ENCODE data around the gene NKIRAS2.

NKIRAS2 gene

DNA sequence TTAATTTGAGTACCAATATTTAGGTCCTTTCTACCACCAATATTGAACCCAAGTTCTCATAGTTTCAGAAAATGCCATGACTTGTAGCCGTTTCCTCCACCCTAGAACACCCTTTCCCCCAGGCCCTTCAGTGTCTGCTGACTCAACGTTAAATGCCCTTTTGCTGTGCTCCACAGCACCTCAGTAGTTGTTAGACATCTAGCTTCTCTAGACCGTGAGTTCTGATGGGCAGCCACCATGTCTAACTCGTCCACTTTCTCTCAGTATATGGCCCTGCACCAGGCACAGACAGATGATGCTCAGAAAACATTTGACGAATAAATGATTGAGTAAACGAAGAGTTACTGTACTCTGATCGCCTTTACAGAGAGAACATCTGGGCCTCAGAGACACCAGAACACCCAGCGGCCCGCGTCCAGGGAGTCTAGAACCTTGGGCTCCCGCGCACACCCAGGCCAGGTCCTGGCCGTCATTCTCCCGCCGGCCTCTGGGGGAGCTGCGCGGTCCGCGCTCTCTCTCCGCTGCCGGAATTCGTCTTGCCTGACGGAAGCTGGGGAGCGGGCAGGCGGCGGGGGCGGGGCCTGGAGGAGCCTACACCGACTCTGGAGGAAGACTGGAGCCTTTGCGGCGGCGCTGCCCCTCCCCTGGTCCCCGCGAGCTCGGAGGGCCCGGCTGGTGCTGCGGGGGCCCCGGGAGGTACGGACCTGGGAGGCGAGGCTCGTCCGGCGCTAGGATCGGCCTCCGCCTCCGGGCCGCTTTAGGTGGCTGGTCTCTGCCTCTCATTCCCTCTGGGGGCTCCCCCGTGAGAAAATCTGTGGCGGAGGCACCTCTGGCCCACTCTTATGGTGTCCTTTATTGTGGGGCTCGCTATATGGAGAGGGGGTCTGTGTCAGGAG lies at the start of gene NKIRAS2:
Gene NKIRAS2, plus strand, starts transcription at position 582 of the 896 bp plus-strand sequence. CDS start 1,488 bp downstream, outside the sequence.
- Histone ChIP-seq H3K9me3 (ENCODE audit: insufficient read depth, low read length, severe bottlenecking) (no peaks in the 10 kb centered on the region), H3K4me2 (ENCODE audit: insufficient read depth, low read length) (peak within 1 kb of the TSS; percentile 95), H3K36me3 (ENCODE audit: insufficient read depth, low read length) (peaks cover 29% of the 10 kb centered on the region), H3K27ac (ENCODE audit: low read length) (peak within 1 kb of the TSS; percentile 78), H3K27me3 (ENCODE audit: insufficient read depth, low read length, poor library complexity) (no peaks in the 10 kb centered on the region), H4K20me1 (ENCODE audit: insufficient read depth, low read length) (no peaks in the 10 kb centered on the region), H3K4me1 (ENCODE audit: insufficient read depth, low read length) (peaks cover 56% of the 10 kb centered on the region), H3K9ac (ENCODE audit: low read depth, low read length) (peak within 1 kb of the TSS; percentile 93), H2AFZ (ENCODE audit: low read depth, low read length) (peak within 1 kb of the TSS; percentile 90), H3K4me3 (ENCODE audit: low read depth in 1 of 2, low read length in 2 of 2) (peak within 1 kb of the TSS; percentile 71 to 86), H3K79me2 (ENCODE audit: insufficient read depth, low read length) (peaks cover 56% of the 10 kb centered on the region)
- DNase-seq (peak; percentile 96), ATAC-seq (ENCODE audit: insufficient read depth, low read depth) (peak; percentile 75)
- no peak for TF ChIP-seq EZH2 (IDR thresholded peaks at IDR 0.05; ENCODE audit: borderline replicate concordance, low read depth, low read length, severe bottlenecking)
- TF ChIP-seq, protein P1, sequence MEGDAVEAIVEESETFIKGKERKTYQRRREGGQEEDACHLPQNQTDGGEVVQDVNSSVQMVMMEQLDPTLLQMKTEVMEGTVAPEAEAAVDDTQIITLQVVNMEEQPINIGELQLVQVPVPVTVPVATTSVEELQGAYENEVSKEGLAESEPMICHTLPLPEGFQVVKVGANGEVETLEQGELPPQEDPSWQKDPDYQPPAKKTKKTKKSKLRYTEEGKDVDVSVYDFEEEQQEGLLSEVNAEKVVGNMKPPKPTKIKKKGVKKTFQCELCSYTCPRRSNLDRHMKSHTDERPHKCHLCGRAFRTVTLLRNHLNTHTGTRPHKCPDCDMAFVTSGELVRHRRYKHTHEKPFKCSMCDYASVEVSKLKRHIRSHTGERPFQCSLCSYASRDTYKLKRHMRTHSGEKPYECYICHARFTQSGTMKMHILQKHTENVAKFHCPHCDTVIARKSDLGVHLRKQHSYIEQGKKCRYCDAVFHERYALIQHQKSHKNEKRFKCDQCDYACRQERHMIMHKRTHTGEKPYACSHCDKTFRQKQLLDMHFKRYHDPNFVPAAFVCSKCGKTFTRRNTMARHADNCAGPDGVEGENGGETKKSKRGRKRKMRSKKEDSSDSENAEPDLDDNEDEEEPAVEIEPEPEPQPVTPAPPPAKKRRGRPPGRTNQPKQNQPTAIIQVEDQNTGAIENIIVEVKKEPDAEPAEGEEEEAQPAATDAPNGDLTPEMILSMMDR (IDR thresholded peaks at IDR 0.05; ENCODE audit: borderline replicate concordance, extremely low read depth, low read length, poor library complexity, severe bottlenecking) = peak; percentile 96

DNA sequence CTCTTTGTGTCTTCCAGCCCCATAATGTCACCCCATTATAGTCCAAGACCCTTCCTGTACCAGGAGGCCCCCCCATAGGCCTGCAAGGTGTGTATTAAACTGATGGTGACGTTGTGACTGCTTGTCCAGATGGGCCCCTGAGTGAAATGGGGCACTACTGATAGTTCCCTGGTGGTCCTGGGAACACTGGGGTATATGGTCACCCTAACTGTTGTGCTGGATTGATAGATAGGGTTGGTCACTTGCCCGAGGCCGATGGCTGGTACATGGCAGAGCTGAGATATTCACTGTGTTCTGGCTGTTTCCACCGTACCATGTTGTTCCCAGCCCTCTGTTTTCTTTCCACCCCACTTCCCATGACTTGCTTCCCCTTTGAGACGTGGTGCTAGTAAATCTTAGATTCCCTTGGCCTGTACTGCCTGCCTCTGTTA lies 49.0 kb upstream of the NKIRAS2 start:
- Histone ChIP-seq H3K27ac (ENCODE audit: low read length) (no peak overlapping the region), H3K9ac (ENCODE audit: low read depth, low read length) (no peak overlapping the region), H3K4me1 (ENCODE audit: insufficient read depth, low read length) (peaks cover 50% of the 10 kb centered on the region), H4K20me1 (ENCODE audit: insufficient read depth, low read length) (peaks cover 68% of the 10 kb centered on the region), H3K4me2 (ENCODE audit: insufficient read depth, low read length) (peak overlapping the region; percentile 24), H2AFZ (ENCODE audit: low read depth, low read length) (no peak overlapping the region), H3K27me3 (ENCODE audit: insufficient read depth, low read length, poor library complexity) (no peaks in the 10 kb centered on the region), H3K36me3 (ENCODE audit: insufficient read depth, low read length) (peaks cover 74% of the 10 kb centered on the region), H3K4me3 (ENCODE audit: low read depth in 1 of 2, low read length in 2 of 2) (0 out of 4 replicates have a peak overlapping the region, but pooled peaks of 1 of the 2 experiments have one; percentile 0), H3K79me2 (ENCODE audit: insufficient read depth, low read length) (peaks cover 76% of the 10 kb centered on the region), H3K9me3 (ENCODE audit: insufficient read depth, low read length, severe bottlenecking) (no peaks in the 10 kb centered on the region)
- no peak for ATAC-seq (ENCODE audit: insufficient read depth, low read depth)
- TF ChIP-seq, protein P1 (IDR thresholded peaks at IDR 0.05; ENCODE audit: borderline replicate concordance, extremely low read depth, low read length, poor library complexity, severe bottlenecking) = no peak
- DNase-seq = no peak

DNA sequence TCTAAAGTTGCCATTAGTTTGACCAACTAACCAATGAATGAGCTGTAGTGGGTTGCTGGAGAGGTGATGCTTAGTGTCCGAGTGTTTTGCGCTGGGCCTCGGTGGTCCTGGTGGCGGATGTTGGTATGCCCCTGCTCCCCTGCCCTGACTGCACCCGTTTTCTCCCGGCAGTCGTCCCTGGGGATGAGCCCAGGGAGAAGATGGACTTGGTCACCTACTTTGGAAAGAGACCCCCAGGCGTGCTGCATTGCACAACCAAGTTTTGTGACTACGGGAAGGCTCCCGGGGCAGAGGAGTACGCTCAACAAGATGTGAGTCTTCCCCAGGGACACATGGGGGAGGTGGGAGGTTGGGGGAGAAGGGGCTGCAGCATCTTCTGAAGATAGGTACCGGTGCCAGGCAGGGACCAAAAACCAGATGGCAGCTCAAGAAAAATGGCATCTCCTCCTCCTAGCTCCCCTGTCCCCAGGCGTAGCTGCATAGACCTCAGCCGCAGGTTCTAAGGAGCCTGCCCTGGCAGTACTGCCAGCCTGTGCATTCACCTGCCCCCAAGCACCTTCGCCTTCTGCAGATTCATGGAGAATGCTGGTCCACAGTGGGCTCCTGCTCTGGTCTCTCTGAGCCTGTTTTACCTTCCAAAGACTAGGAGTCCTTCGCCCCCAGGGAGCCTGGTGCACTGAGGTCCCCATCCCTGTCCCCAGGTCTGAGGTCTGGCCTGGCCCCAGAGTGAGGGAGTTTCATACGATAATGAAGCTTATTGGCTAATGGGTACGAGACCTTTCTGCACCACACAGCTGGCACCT lies 48.0 kb upstream of the NKIRAS2 start:
- Histone ChIP-seq H3K27ac (ENCODE audit: low read length) (no peak overlapping the region), H3K79me2 (ENCODE audit: insufficient read depth, low read length) (peaks cover 68% of the 10 kb centered on the region)

More for the DNA sequence above, 48.0 kb upstream of the NKIRAS2 start:
- H4K20me1 ChIP-seq (ENCODE audit: insufficient read depth, low read length) = peaks cover 68% of the 10 kb centered on the region
- peak overlapping the region; percentile 20; the same call in 1 of the 2 replicates for H3K4me2 ChIP-seq (ENCODE audit: insufficient read depth, low read length)
- no peak overlapping the region for H3K4me3 ChIP-seq (ENCODE audit: low read depth in 1 of 2, low read length in 2 of 2)
- ATAC-seq (ENCODE audit: insufficient read depth, low read depth) (no peak), DNase-seq (no peak)
- H3K27me3 ChIP-seq (ENCODE audit: insufficient read depth, low read length, poor library complexity) = no peaks in the 10 kb centered on the region
- no peak overlapping the region for H3K9ac ChIP-seq (ENCODE audit: low read depth, low read length)
- peaks cover 84% of the 10 kb centered on the region for H3K36me3 ChIP-seq (ENCODE audit: insufficient read depth, low read length)
- no peak overlapping the region for H2AFZ ChIP-seq (ENCODE audit: low read depth, low read length)
- H3K9me3 ChIP-seq (ENCODE audit: insufficient read depth, low read length, severe bottlenecking) = no peaks in the 10 kb centered on the region
- peaks cover 46% of the 10 kb centered on the region for H3K4me1 ChIP-seq (ENCODE audit: insufficient read depth, low read length)
- TF ChIP-seq, protein P1 (IDR thresholded peaks at IDR 0.05; ENCODE audit: borderline replicate concordance, extremely low read depth, low read length, poor library complexity, severe bottlenecking) = no peak
- TF ChIP-seq EZH2 (IDR thresholded peaks at IDR 0.05; ENCODE audit: borderline replicate concordance, low read depth, low read length, severe bottlenecking) = no peak

All from DND-41 (cell line).